GM19468 (cell line): ENCODE results near the gene CAMTA2.
"Not testable (repeated sequence)": the region's sequence is repeated elsewhere in the genome, so short reads cannot be mapped to it uniquely, and the experiment has no call there.

ENCODE experiments used
- ATAC-seq: cut with Tn5 transposase; IDR thresholded peaks from one replicate; pipeline ENCODE4 v1.9.1; 2021; ENCODE audit warnings: mild to moderate bottlenecking, moderate library complexity, moderate number of reproducible peaks; ENCODE audit not compliant: unreplicated experiment; ENCODE audit errors: extremely low read depth

The CAMTA2 gene

GRCh38 chr17:4938069-4938491, 49.4 kb downstream of the CAMTA2 start:
- ATAC-seq: no peak

GRCh38 chr17:4937553-4937952, 49.9 kb downstream of the CAMTA2 start:
- no peak for ATAC-seq

- ATAC-seq: no peak
These were observed 51.0 kb downstream of the CAMTA2 start for GRCh38 chr17:4936436-4936835.

GRCh38 chr17:4935650-4936049, 51.8 kb downstream of the CAMTA2 start:
- no peak for ATAC-seq

GRCh38 chr17:4934173-4934979, 53.1 kb downstream of the CAMTA2 start:
- no peak for ATAC-seq

- ATAC-seq: no peak
These were observed 53.8 kb downstream of the CAMTA2 start for GRCh38 chr17:4933646-4934045.

GRCh38 chr17:4932756-4933155, 54.7 kb downstream of the CAMTA2 start:
- no peak for ATAC-seq

GRCh38 chr17:4931963-4932362, 55.5 kb downstream of the CAMTA2 start, which contains the start of gene GP1BA:
GP1BA (plus strand) TSS chr17:4932277; CDS start chr17:4932605, 328 bp downstream.
- no peak for ATAC-seq

- no peak for ATAC-seq
These were observed 58.6 kb downstream of the CAMTA2 start for GRCh38 chr17:4928881-4929280.

- ATAC-seq: not testable (repeated sequence)
These were observed 60.7 kb downstream of the CAMTA2 start for GRCh38 chr17:4926577-4927335.

- ATAC-seq: no peak
These were observed 66.2 kb downstream of the CAMTA2 start for GRCh38 chr17:4921320-4921719.

GRCh38 chr17:4920351-4921048, 67.0 kb downstream of the CAMTA2 start:
- ATAC-seq: no peak

GRCh38 chr17:4919511-4920047, 67.9 kb downstream of the CAMTA2 start:
- ATAC-seq: no peak
